Suprapubic skin (tissue), 4 donors: ENCODE measurements around the gene ASPN. TPM values are rescaled to one million over a fixed set of nuclear protein-coding genes. Genes with fewer than 3 reads are reported as not detected.

Experiments used
- DNase-seq, 2 donors: peaks; one replicate each; pipeline ENCODE4 v3.0.0-alpha.2; 2019; ENCODE audit warnings: low spot score in 2 of 2
- H3K27ac ChIP-seq: fragments of 200-600 bp; sonication (generic); one replicate; pipeline ENCODE4 v1.5.1; 2019
- H3K27me3 ChIP-seq: fragments of 200-600 bp; sonication (generic); one replicate; pipeline ENCODE4 v1.5.1; 2019
- H3K36me3 ChIP-seq: fragments of 200-600 bp; sonication (generic); one replicate; pipeline ENCODE4 v1.5.1; 2019
- H3K4me1 ChIP-seq: fragments of 200-600 bp; sonication (generic); one replicate; pipeline ENCODE4 v1.5.1; 2019
- H3K4me3 ChIP-seq: fragments of 200-600 bp; sonication (generic); one replicate; pipeline ENCODE4 v1.5.1; 2019; ENCODE audit warnings: mild to moderate bottlenecking
- H3K9me3 ChIP-seq: fragments of 200-600 bp; sonication (generic); one replicate; pipeline ENCODE4 v1.5.1; 2019
- EP300 ChIP-seq: sonication (generic); formaldehyde crosslinking; IDR thresholded peaks from one replicate; pipeline ENCODE4 v1.6.1; 2017; ENCODE audit warnings: antibody characterized with exemption
- POLR2A ChIP-seq, 2 donors: fragments of 450-650 bp; IDR thresholded peaks; one replicate each; pipeline ENCODE4 v1.6.1; 2017; ENCODE audit warnings: antibody characterized with exemption in 2 of 2, mild to moderate bottlenecking in 2 of 2, moderate library complexity in 2 of 2
- POLR2AphosphoS5 ChIP-seq, 3 donors: sonication (generic); formaldehyde crosslinking; IDR thresholded peaks; one replicate each; pipeline ENCODE4 v1.6.1; 2017; ENCODE audit warnings: antibody characterized with exemption in 3 of 3
- WGBS: methylation state at CpG from one replicate; pipeline ENCODE4 v1.1.5; 2018; 5-methylcytosine and 5-hydroxymethylcytosine counted together
- total RNA-seq, 4 donors: library from RNA; depleted of rRNA; stranded (reverse); fragments of >200 nt; gene quantifications; one replicate each; pipeline ENCODE4 v1.1.0, GENCODE V29; 2016
- TF ChIP-seq, protein P1 (sequence below), 2 donors: fragments of 200-600 bp in 1 of 2; fragments of 450-650 bp in 1 of 2; sonication (generic) in 1 of 2; IDR thresholded peaks; one replicate each; pipeline ENCODE4 v1.5.1; 2016 to 2019; ENCODE audit warnings: antibody characterized with exemption in 2 of 2, mild to moderate bottlenecking in 1 of 2, moderate library complexity in 1 of 2

The ASPN gene
- total RNA-seq, 4 donors from 2014 or later: 2.8 to 13.3 (median 5.3) TPM

GRCh38 chr9:92507005-92507404 is 24.7 kb upstream of the ASPN start:
- no peaks in the 10 kb centered on the region for H3K27me3 ChIP-seq
- no peak for TF ChIP-seq EP300
- DNase-seq: no peak
- no peaks in the 10 kb centered on the region for H3K9me3 ChIP-seq
- no peak overlapping the region for H3K4me3 ChIP-seq
- 88% methylated on average over 2 of the region's 2 CpGs for WGBS
- H3K27ac ChIP-seq: peak overlapping the region; percentile 84
- H3K36me3 ChIP-seq: no peaks in the 10 kb centered on the region
- peaks cover 63% of the 10 kb centered on the region for H3K4me1 ChIP-seq

GRCh38 chr9:92506184-92506857 is 24.0 kb upstream of the ASPN start:
- Histone ChIP-seq H3K27ac (peak overlapping the region; percentile 84), H3K36me3 (no peaks in the 10 kb centered on the region), H3K4me1 (peaks cover 60% of the 10 kb centered on the region), H3K9me3 (no peaks in the 10 kb centered on the region), H3K4me3 (no peak overlapping the region), H3K27me3 (no peaks in the 10 kb centered on the region)
- no peak for TF ChIP-seq EP300
- TF ChIP-seq, protein P1, sequence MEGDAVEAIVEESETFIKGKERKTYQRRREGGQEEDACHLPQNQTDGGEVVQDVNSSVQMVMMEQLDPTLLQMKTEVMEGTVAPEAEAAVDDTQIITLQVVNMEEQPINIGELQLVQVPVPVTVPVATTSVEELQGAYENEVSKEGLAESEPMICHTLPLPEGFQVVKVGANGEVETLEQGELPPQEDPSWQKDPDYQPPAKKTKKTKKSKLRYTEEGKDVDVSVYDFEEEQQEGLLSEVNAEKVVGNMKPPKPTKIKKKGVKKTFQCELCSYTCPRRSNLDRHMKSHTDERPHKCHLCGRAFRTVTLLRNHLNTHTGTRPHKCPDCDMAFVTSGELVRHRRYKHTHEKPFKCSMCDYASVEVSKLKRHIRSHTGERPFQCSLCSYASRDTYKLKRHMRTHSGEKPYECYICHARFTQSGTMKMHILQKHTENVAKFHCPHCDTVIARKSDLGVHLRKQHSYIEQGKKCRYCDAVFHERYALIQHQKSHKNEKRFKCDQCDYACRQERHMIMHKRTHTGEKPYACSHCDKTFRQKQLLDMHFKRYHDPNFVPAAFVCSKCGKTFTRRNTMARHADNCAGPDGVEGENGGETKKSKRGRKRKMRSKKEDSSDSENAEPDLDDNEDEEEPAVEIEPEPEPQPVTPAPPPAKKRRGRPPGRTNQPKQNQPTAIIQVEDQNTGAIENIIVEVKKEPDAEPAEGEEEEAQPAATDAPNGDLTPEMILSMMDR (IDR thresholded peaks at IDR 0.05): no peak
- no peak for TF ChIP-seq POLR2A (IDR thresholded peaks at IDR 0.05)
- peak in 2 of 3 donors; percentile 32 to 46 for TF ChIP-seq POLR2AphosphoS5 (IDR thresholded peaks at IDR 0.05)
- DNase-seq: peak in 1 of 2 donors; percentile 71
- 27% methylated on average over 3 of the region's 3 CpGs for WGBS

DNA sequence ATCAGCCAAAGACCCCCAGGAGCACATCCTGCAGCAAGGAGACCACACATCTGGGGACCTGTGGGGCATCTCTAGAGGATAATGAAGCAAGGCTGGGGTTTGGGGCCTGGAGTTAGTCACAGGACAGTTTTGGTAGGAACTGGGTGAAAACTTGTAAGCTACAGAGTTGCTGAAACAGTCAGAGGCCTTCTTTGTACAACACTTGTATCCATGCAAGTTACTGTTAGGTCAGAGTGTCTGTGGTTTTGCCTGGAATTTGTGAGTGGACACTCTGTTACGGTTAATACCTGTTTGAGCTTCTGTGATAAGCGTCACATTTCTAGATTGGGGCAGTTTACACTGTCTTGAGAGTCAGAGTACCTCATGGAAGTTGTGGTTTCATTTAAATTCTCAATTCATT is 22.6 kb upstream of the ASPN start:
- TF ChIP-seq POLR2AphosphoS5 (IDR thresholded peaks at IDR 0.05) (no peak), POLR2A (IDR thresholded peaks at IDR 0.05) (no peak), EP300 (no peak)
- TF ChIP-seq, protein P1 (IDR thresholded peaks at IDR 0.05): no peak
- DNase-seq: no peak
- Histone ChIP-seq H3K36me3 (no peaks in the 10 kb centered on the region), H3K9me3 (no peaks in the 10 kb centered on the region), H3K27me3 (no peaks in the 10 kb centered on the region), H3K4me1 (peaks cover 61% of the 10 kb centered on the region), H3K27ac (peak overlapping the region; percentile 84), H3K4me3 (no peak overlapping the region)
- 96% methylated on average over 2 of the region's 2 CpGs for WGBS

GRCh38 chr9:92503156-92503555 is 20.9 kb upstream of the ASPN start:
- no peaks in the 10 kb centered on the region for H3K9me3 ChIP-seq
- H3K27ac ChIP-seq: no peak overlapping the region
- H3K36me3 ChIP-seq: no peaks in the 10 kb centered on the region
- no peak for TF ChIP-seq POLR2A (IDR thresholded peaks at IDR 0.05)
- no peaks in the 10 kb centered on the region for H3K27me3 ChIP-seq
- 80% methylated on average over 2 of the region's 2 CpGs for WGBS
- peaks cover 60% of the 10 kb centered on the region for H3K4me1 ChIP-seq
- no peak overlapping the region for H3K4me3 ChIP-seq
- no peak for DNase-seq

DNA sequence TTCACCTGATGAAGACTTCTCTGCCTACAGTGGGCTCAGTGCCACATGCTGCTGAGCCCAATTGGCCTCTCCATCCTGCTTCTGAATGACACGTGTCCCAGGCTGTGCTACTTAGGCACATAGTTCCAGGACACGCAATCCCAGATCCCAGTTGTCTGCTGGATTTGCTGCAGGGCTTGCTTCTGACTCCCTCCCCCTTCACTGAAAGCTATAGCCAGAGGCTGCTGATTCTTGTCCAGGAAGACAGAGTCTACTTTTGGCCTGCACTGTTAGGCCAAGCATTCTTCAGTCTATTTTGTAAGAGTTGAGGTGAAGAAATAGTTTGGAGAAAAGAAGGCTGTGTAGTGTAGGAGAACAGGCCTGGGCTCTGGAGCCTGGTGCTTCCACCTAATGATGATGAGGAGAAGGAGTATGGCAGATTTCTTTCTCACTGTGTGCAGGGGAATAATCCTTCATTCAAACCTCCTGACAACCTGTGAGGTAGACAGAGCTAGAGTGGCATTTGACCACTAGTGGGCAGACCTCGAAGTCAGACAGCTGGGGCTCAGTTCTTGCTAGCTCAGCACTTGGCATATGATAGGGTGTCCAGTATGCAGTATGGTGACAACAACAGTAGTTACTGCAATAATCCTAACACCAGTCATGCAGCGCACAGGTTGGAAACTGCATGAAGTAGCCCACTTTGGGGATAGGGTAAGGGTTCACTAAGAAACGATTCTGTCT is 19.5 kb upstream of the ASPN start:
- TF ChIP-seq, protein P1 (IDR thresholded peaks at IDR 0.05): peak in 1 of 2 donors; percentile 25
- TF ChIP-seq POLR2AphosphoS5 (IDR thresholded peaks at IDR 0.05) (peak in 2 of 3 donors; percentile 17 to 36), EP300 (no peak), POLR2A (IDR thresholded peaks at IDR 0.05) (no peak)
- no peak for DNase-seq
- peaks cover 47% of the 10 kb centered on the region for H3K4me1 ChIP-seq
- H3K27me3 ChIP-seq: no peaks in the 10 kb centered on the region
- H3K27ac ChIP-seq: peak overlapping the region; percentile 55
- no peaks in the 10 kb centered on the region for H3K36me3 ChIP-seq
- 51% methylated on average over 5 of the region's 5 CpGs for WGBS
- no peak overlapping the region for H3K4me3 ChIP-seq
- H3K9me3 ChIP-seq: no peaks in the 10 kb centered on the region

- TF ChIP-seq EP300 (no peak), POLR2AphosphoS5 (IDR thresholded peaks at IDR 0.05) (no peak), POLR2A (IDR thresholded peaks at IDR 0.05) (no peak)
- TF ChIP-seq, protein P1 (IDR thresholded peaks at IDR 0.05): no peak
- Histone ChIP-seq H3K4me3 (no peak overlapping the region), H3K27me3 (no peaks in the 10 kb centered on the region), H3K27ac (peak overlapping the region; percentile 55), H3K36me3 (no peaks in the 10 kb centered on the region), H3K9me3 (no peaks in the 10 kb centered on the region), H3K4me1 (peaks cover 36% of the 10 kb centered on the region)
- WGBS: 77% methylated on average over 5 of the region's 5 CpGs
- DNase-seq: no peak
Measured at GRCh38 chr9:92500725-92501124, 18.4 kb upstream of the ASPN start.
